GM10266 (cell line): Measurements from ENCODE around the gene EPS8L1.

Source experiments
- DNase-seq: peaks from one replicate; pipeline ENCODE4 v3.0.0; 2012; ENCODE audit errors: extremely low spot score
- CTCF ChIP-seq: IDR thresholded peaks from 2 replicates; pipeline ENCODE4 v1.5.1; 2012; ENCODE audit warnings: mild to moderate bottlenecking, low read depth; ENCODE audit not compliant: control insufficient read depth, insufficient read depth; ENCODE audit errors: missing control alignments

EPS8L1 gene

GRCh38 chr19:55078996-55079395 lies 3.3 kb downstream of the EPS8L1 start:
- no peak for DNase-seq
- no peak for TF ChIP-seq CTCF

- DNase-seq, result no peak
- TF ChIP-seq CTCF, result no peak
These were observed 3.9 kb downstream of the EPS8L1 start for GRCh38 chr19:55079400-55080038.

GRCh38 chr19:55080121-55080967 lies 4.7 kb downstream of the EPS8L1 start:
- peak; percentile 90 for DNase-seq
- no peak for TF ChIP-seq CTCF

GRCh38 chr19:55080968-55081769 lies 5.5 kb downstream of the EPS8L1 start:
- peak; percentile 3 for TF ChIP-seq CTCF
- peak; percentile 99 for DNase-seq

DNA sequence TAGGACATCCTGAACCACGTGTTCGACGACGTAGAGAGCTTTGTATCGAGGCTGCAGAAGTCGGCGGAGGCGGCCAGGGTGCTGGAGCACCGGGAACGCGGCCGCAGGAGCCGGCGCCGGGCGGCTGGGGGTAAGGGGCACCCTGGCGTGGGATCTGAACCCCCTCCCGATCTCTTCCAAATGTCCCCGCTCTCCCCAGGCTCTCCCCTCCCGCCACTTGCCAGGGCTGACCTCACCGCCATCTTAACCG lies 6.0 kb downstream of the EPS8L1 start:
- no peak for DNase-seq
- TF ChIP-seq CTCF, result no peak

DNA sequence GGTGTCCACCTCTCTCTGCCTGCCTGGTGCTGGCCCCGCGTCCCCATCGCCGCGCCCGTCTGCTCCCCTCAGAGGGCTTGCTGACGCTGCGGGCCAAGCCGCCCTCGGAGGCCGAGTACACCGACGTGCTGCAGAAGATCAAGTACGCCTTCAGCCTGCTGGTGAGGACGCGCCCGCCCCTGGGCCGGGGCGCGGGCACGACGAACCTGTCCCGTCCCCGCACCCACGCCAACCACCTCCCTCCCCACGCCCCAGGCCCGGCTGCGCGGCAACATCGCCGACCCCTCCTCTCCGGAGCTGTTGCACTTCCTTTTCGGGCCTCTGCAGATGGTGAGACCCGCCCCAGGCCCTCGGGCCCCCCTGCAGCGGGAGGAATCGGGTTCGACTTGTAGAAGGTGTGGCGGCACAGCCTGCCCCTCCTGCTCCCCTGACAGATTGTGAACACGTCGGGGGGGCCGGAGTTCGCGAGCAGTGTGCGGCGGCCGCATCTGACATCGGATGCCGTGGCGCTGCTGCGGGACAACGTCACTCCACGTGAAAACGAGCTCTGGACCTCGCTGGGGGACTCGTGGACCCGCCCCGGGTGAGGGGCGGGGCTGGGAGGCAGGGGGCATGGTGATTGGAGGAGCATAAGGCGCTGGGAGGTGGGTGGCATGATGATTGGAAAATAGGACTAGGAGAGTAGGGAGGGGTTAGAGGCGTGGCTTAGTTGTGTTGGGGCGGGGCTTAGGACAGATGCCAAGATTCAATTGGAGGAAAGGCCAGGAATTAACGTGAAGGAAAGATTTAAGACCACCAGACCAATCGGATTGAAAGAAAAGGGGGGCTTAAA lies 6.6 kb downstream of the EPS8L1 start:
- TF ChIP-seq CTCF, result no peak

More for the DNA sequence above, 6.6 kb downstream of the EPS8L1 start:
- DNase-seq, result peak; percentile 79
